Measurements from ENCODE around the gene PHAF1. TPM values are rescaled to one million over a fixed set of nuclear protein-coding genes. Genes with fewer than 3 reads are reported as not detected.
A peak's percentile ranks its signal among the peaks of the same experiment; 100 is the strongest.

The PHAF1 gene
- total RNA-seq, 1 experiment from 2014 or later = 34.4 TPM

DNA sequence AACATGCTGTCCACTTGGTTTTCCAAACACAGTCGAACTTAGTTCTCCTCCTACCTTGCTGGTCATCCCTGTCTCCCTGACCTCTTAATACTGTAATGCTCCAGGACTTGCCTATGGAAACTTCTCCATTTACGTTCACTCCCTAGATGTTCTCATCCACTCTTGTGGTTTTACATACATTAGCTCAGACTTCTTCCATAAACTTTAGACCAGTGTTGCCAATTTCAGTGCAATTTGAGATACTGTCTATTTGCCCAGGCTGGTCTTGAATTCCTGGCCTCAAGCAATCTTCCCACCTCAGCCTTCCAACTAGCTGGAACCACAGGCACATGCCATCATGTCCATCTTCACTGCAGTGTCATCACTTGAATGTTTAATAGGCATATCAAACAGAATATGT is 72.5 kb downstream of the PHAF1 start:
- no peaks in the 10 kb centered on the region for H3K9me3 Mint-ChIP-seq (ENCODE audit: unreplicated experiment)
- peaks cover 19% of the 10 kb centered on the region for H3K36me3 Mint-ChIP-seq (ENCODE audit: insufficient read depth, unreplicated experiment)
- CTCF ChIA-PET = no interaction called here
- TF ChIP-seq CTCF (IDR thresholded peaks at IDR 0.05; ENCODE audit: insufficient read depth in 1 of 2, low read depth in 1 of 2, low read length in 1 of 2, severe bottlenecking in 1 of 2, unreplicated experiment in 1 of 2) = no peak
- Histone ChIP-seq H3K9me3 (no peaks in the 10 kb centered on the region), H3K4me3 (ENCODE audit: low read depth, low read length) (no peak overlapping the region), H3K36me3 (ENCODE audit: control insufficient read depth, insufficient read depth, low read length) (no peaks in the 10 kb centered on the region), H3K4me1 (peaks cover 42% of the 10 kb centered on the region), H3K27me3 (replicated peaks; ENCODE audit: control insufficient read depth, insufficient read depth, low read length) (no peaks in the 10 kb centered on the region)
- H3K4me3 Mint-ChIP-seq (ENCODE audit: unreplicated experiment) = no peak overlapping the region
- peaks cover 3% of the 10 kb centered on the region for H3K27me3 Mint-ChIP-seq (ENCODE audit: insufficient read depth, unreplicated experiment)
- no TSS peak for BruUV-seq (replicated peaks)
- H3K4me1 Mint-ChIP-seq (ENCODE audit: low read depth, unreplicated experiment) = peaks cover 20% of the 10 kb centered on the region
- no peak for DNase-seq
- no peak overlapping the region for H3K27ac Mint-ChIP-seq (ENCODE audit: unreplicated experiment)
- POLR2A ChIA-PET = no interaction called here
- intact Hi-C loops (cut with micrococcal nuclease; ENCODE audit: unreplicated experiment) = no loop called here

DNA sequence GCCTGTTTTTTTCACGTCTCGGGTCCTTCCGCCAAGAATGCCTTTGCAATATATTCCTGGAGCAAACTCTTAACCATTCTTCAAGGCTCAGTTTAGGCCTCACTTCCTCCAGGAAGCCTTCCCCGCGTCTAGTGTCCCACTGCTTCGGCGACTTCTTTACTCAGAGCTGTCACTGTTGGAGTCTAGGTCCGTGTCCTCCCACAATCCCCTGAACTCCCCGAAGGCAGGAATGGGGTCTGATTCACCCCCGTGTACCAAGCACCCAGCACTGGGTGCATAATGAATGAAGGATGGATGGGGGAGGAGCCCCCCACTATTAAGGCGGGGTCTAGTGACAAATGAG is 73.5 kb downstream of the PHAF1 start:
- no peaks in the 10 kb centered on the region for H3K9me3 Mint-ChIP-seq (ENCODE audit: unreplicated experiment)
- H3K9me3 ChIP-seq = no peaks in the 10 kb centered on the region
- peaks cover 13% of the 10 kb centered on the region for H3K4me1 Mint-ChIP-seq (ENCODE audit: low read depth, unreplicated experiment)
- peaks cover 3% of the 10 kb centered on the region for H3K27me3 Mint-ChIP-seq (ENCODE audit: insufficient read depth, unreplicated experiment)
- H3K4me3 Mint-ChIP-seq (ENCODE audit: unreplicated experiment) = no peak overlapping the region
- CTCF ChIA-PET = interaction anchor here (0.9 to 3.2 kb wide), 3 partner anchors 13 to 165 kb away, joined by 3 to 39 read pairs (median 3); partner anchors contain the start of gene NOL3
- H3K27me3 ChIP-seq (replicated peaks; ENCODE audit: control insufficient read depth, insufficient read depth, low read length) = no peaks in the 10 kb centered on the region
- no TSS peak for BruUV-seq (replicated peaks)
- DNase-seq = no peak
- intact Hi-C loops (cut with micrococcal nuclease; ENCODE audit: unreplicated experiment) = loop anchor here (1.0 kb wide), 3 partner anchors 13 to 168 kb away; partner anchors contain the start of gene NOL3
- H3K36me3 Mint-ChIP-seq (ENCODE audit: insufficient read depth, unreplicated experiment) = peaks cover 9% of the 10 kb centered on the region
- no peak for TF ChIP-seq CTCF (IDR thresholded peaks at IDR 0.05; ENCODE audit: insufficient read depth in 1 of 2, low read depth in 1 of 2, low read length in 1 of 2, severe bottlenecking in 1 of 2, unreplicated experiment in 1 of 2)
- peaks cover 40% of the 10 kb centered on the region for H3K4me1 ChIP-seq
- no peak overlapping the region for H3K27ac Mint-ChIP-seq (ENCODE audit: unreplicated experiment)
- POLR2A ChIA-PET = interaction anchor here (3.1 kb wide), 1 partner anchor 13 kb away, joined by 10 read pairs; the partner anchor contains the start of gene NOL3
- H3K4me3 ChIP-seq (ENCODE audit: low read depth, low read length) = peak overlapping the region; percentile 90
- no peaks in the 10 kb centered on the region for H3K36me3 ChIP-seq (ENCODE audit: control insufficient read depth, insufficient read depth, low read length)

- no peaks in the 10 kb centered on the region for H3K36me3 ChIP-seq (ENCODE audit: control insufficient read depth, insufficient read depth, low read length)
- Mint-ChIP-seq H3K4me3 (ENCODE audit: unreplicated experiment) (no peak within 1 kb of the TSS), H3K27ac (ENCODE audit: unreplicated experiment) (no peak within 1 kb of the TSS), H3K4me1 (ENCODE audit: low read depth, unreplicated experiment) (peaks cover 11% of the 10 kb centered on the region), H3K9me3 (ENCODE audit: unreplicated experiment) (no peaks in the 10 kb centered on the region), H3K27me3 (ENCODE audit: insufficient read depth, unreplicated experiment) (peaks cover 3% of the 10 kb centered on the region), H3K36me3 (ENCODE audit: insufficient read depth, unreplicated experiment) (peaks cover 8% of the 10 kb centered on the region)
- ChIA-PET POLR2A (interaction anchor here (3.1 kb wide), 1 partner anchor 13 kb away, joined by 10 read pairs; the partner anchor contains the start of gene NOL3), CTCF (interaction anchor here (0.9 to 3.2 kb wide), 13 partner anchors 8 to 230 kb away, joined by 3 to 39 read pairs (median 8); partner anchors contain the start of genes ELMO3, FBXL8, FHOD1 and NOL3)
- peak; percentile 98 to 99 for DNase-seq
- H3K4me3 ChIP-seq (ENCODE audit: low read depth, low read length) = peak within 1 kb of the TSS; percentile 90
- TF ChIP-seq CTCF (IDR thresholded peaks at IDR 0.05; ENCODE audit: insufficient read depth in 1 of 2, low read depth in 1 of 2, low read length in 1 of 2, severe bottlenecking in 1 of 2, unreplicated experiment in 1 of 2) = no peak
- H3K4me1 ChIP-seq = peaks cover 40% of the 10 kb centered on the region
- H3K9me3 ChIP-seq = no peaks in the 10 kb centered on the region
- BruUV-seq (replicated peaks) = TSS peak; percentile 58
- H3K27me3 ChIP-seq (replicated peaks; ENCODE audit: control insufficient read depth, insufficient read depth, low read length) = no peaks in the 10 kb centered on the region
- intact Hi-C loops (cut with micrococcal nuclease; ENCODE audit: unreplicated experiment) = loop anchor here (1.0 to 2.0 kb wide), 5 partner anchors 14 to 237 kb away; partner anchors contain the start of gene NOL3
Observed at GRCh38 chr16:67183627-67184452, 74.1 kb downstream of the PHAF1 start, which contains the start of gene MATCAP1. MATCAP1 (minus strand) TSS chr16:67183963; CDS start chr16:67180610, 3,353 bp downstream.

Measured in Caco-2 (cell line).